GM13976 (cell line): ENCODE data around the gene PRRC1.

ENCODE experiments used
- DNase-seq: peaks from one replicate; pipeline ENCODE4 v3.0.0; 2012; ENCODE audit warnings: low spot score
- CTCF ChIP-seq: IDR thresholded peaks from 2 replicates; pipeline ENCODE4 v1.5.1; 2012; ENCODE audit warnings: borderline replicate concordance, mild to moderate bottlenecking; ENCODE audit not compliant: insufficient read depth; ENCODE audit errors: extremely low read depth, missing control alignments, control extremely low read depth
- in situ Hi-C: fragments of 300-500 bp; cut with MboI; formaldehyde crosslinking; loops from one replicate; pipeline ENCODE4 v1.12.0; 2022; ENCODE audit warnings: low sequenced_read_pairs, mixed read lengths, inconsistent platforms; ENCODE audit not compliant: unreplicated experiment

The PRRC1 gene

GRCh38 chr5:127586066-127586770 lies 68.8 kb downstream of the PRRC1 start:
- no peak for TF ChIP-seq CTCF
- DNase-seq: peak; percentile 41
- in situ Hi-C loops: no loop called here

- in situ Hi-C loops: no loop called here
- DNase-seq: no peak
- TF ChIP-seq CTCF: no peak
Measured at GRCh38 chr5:127586811-127587210, 69.4 kb downstream of the PRRC1 start.

- no peak for DNase-seq
- TF ChIP-seq CTCF: no peak
- in situ Hi-C loops: no loop called here
Measured at GRCh38 chr5:127587246-127587917, 69.9 kb downstream of the PRRC1 start.

- DNase-seq: no peak
- in situ Hi-C loops: no loop called here
- TF ChIP-seq CTCF: no peak
Measured at GRCh38 chr5:127588368-127588767, 70.9 kb downstream of the PRRC1 start.

- in situ Hi-C loops: no loop called here
- DNase-seq: no peak
- TF ChIP-seq CTCF: no peak
Measured at GRCh38 chr5:127589309-127590030, 72.0 kb downstream of the PRRC1 start.

GRCh38 chr5:127590156-127590722 lies 72.8 kb downstream of the PRRC1 start:
- no peak for TF ChIP-seq CTCF
- DNase-seq: peak; percentile 41
- in situ Hi-C loops: no loop called here
